Loucy (cell line): ENCODE data around the gene MX2.
A peak's percentile ranks its signal among the peaks of the same experiment; 100 is the strongest.
"Not testable (repeated sequence)": the region's sequence is repeated elsewhere in the genome, so short reads cannot be mapped to it uniquely, and the experiment has no call there.

Experiments
- H2AFZ ChIP-seq: fragments of 200-600 bp; sonication (generic); 2 replicates; pipeline ENCODE4 v1.6.0; 2016; ENCODE audit warnings: antibody characterized with exemption, mild to moderate bottlenecking, low read length, moderate library complexity
- H3F3A ChIP-seq: fragments of 200-600 bp; 2 replicates; pipeline ENCODE4 v1.6.0; 2016; ENCODE audit warnings: antibody characterized with exemption, low read depth, mild to moderate bottlenecking
- H3K27me3 ChIP-seq: fragments of 200-600 bp; sonication (generic); 2 replicates; pipeline ENCODE4 v1.6.1; 2014; ENCODE audit warnings: low read length, mild to moderate bottlenecking; ENCODE audit not compliant: insufficient read depth, poor library complexity, severe bottlenecking
- H3K36me3 ChIP-seq: fragments of 200-600 bp; sonication (generic); 2 replicates; pipeline ENCODE4 v1.6.1; 2016; ENCODE audit warnings: low read length; ENCODE audit not compliant: insufficient read depth
- H3K4me1 ChIP-seq: fragments of 200-600 bp; sonication (generic); 2 replicates; pipeline ENCODE4 v1.5.1; 2014; ENCODE audit warnings: low read length, mild to moderate bottlenecking; ENCODE audit not compliant: insufficient read depth, poor library complexity, severe bottlenecking
- H3K4me2 ChIP-seq: fragments of 200-600 bp; sonication (generic); 2 replicates; pipeline ENCODE4 v1.6.0; 2014; ENCODE audit warnings: antibody characterized with exemption, low read length, low read depth, mild to moderate bottlenecking; ENCODE audit not compliant: poor library complexity, severe bottlenecking
- H3K4me3 ChIP-seq: fragments of 200-600 bp; sonication (generic); 2 replicates; pipeline ENCODE4 v1.5.1; 2014; ENCODE audit warnings: low read length, mild to moderate bottlenecking, mixed read lengths; ENCODE audit not compliant: poor library complexity, severe bottlenecking
- H3K79me2 ChIP-seq: fragments of 200-600 bp; sonication (generic); 2 replicates; pipeline ENCODE4 v1.6.1; 2014; ENCODE audit warnings: low read length; ENCODE audit not compliant: insufficient read depth
- H3K9ac ChIP-seq: fragments of 200-600 bp; sonication (generic); 2 replicates; pipeline ENCODE4 v1.6.0; 2014; ENCODE audit warnings: mild to moderate bottlenecking, low read depth, low read length, moderate library complexity; ENCODE audit not compliant: poor library complexity, severe bottlenecking
- H3K9me2 ChIP-seq: fragments of 200-600 bp; sonication (generic); replicated peaks from 2 replicates; pipeline ENCODE4 v1.6.1; 2016; ENCODE audit warnings: low read depth, low read length, mixed read lengths
- H3K9me3 ChIP-seq: fragments of 200-600 bp; sonication (generic); 2 replicates; pipeline ENCODE4 v1.6.1; 2014; ENCODE audit warnings: mild to moderate bottlenecking, antibody characterized with exemption, low read length, low read depth; ENCODE audit not compliant: insufficient read depth
- H4K20me1 ChIP-seq: fragments of 200-600 bp; sonication (generic); 2 replicates; pipeline ENCODE4 v1.6.0; 2014; ENCODE audit warnings: antibody characterized with exemption, low read length, mild to moderate bottlenecking; ENCODE audit not compliant: insufficient read depth, poor library complexity, severe bottlenecking
- CTCF ChIP-seq: fragments of 200-600 bp; sonication (generic); conservative IDR thresholded peaks from 2 replicates; pipeline ENCODE4 v1.5.1; 2014; ENCODE audit warnings: mild to moderate bottlenecking, antibody characterized with exemption, low read length
- EZH2phosphoT487 ChIP-seq: fragments of 200-600 bp; IDR thresholded peaks from 2 replicates; pipeline ENCODE4 v1.6.1; 2018; ENCODE audit warnings: antibody characterized with exemption, mild to moderate bottlenecking, moderate library complexity, borderline replicate concordance

The MX2 gene

GRCh38 chr21:41418393-41418792, 56.6 kb downstream of the MX2 start:
- Histone ChIP-seq H3F3A (no peaks in the 10 kb centered on the region), H3K79me2 (no peaks in the 10 kb centered on the region), H3K27me3 (no peaks in the 10 kb centered on the region), H3K9me3 (peaks cover 4% of the 10 kb centered on the region; the same call in 1 of the 2 replicates), H3K4me3 (no peak overlapping the region), H3K36me3 (no peaks in the 10 kb centered on the region), H2AFZ (no peak overlapping the region), H3K4me1 (peaks cover 5% of the 10 kb centered on the region), H3K9me2 (no peaks in the 10 kb centered on the region), H4K20me1 (no peaks in the 10 kb centered on the region), H3K9ac (no peak overlapping the region), H3K4me2 (no peak overlapping the region)
- TF ChIP-seq EZH2phosphoT487 (no peak), CTCF (no peak)

GRCh38 chr21:41418956-41419680, 57.3 kb downstream of the MX2 start:
- no peaks in the 10 kb centered on the region for H3F3A ChIP-seq
- H3K9me3 ChIP-seq: peaks cover 4% of the 10 kb centered on the region; the same call in 1 of the 2 replicates
- H3K9ac ChIP-seq: no peak overlapping the region
- TF ChIP-seq CTCF (no peak), EZH2phosphoT487 (no peak)
- H3K4me1 ChIP-seq: peaks cover 5% of the 10 kb centered on the region
- no peak overlapping the region for H3K4me3 ChIP-seq
- H3K27me3 ChIP-seq: no peaks in the 10 kb centered on the region
- H2AFZ ChIP-seq: no peak overlapping the region
- no peaks in the 10 kb centered on the region for H3K9me2 ChIP-seq
- no peaks in the 10 kb centered on the region for H3K36me3 ChIP-seq
- H3K4me2 ChIP-seq: no peak overlapping the region
- H3K79me2 ChIP-seq: no peaks in the 10 kb centered on the region
- no peaks in the 10 kb centered on the region for H4K20me1 ChIP-seq

GRCh38 chr21:41419921-41420862, 58.4 kb downstream of the MX2 start:
- Histone ChIP-seq H3K79me2 (no peaks in the 10 kb centered on the region), H2AFZ (peak overlapping the region; percentile 90), H3K9me3 (peaks cover 4% of the 10 kb centered on the region; the same call in 1 of the 2 replicates), H3K4me3 (peak overlapping the region; percentile 89), H4K20me1 (no peaks in the 10 kb centered on the region), H3F3A (no peaks in the 10 kb centered on the region), H3K27me3 (no peaks in the 10 kb centered on the region), H3K4me2 (peak overlapping the region; percentile 80), H3K4me1 (peaks cover 5% of the 10 kb centered on the region), H3K9me2 (no peaks in the 10 kb centered on the region), H3K9ac (peak overlapping the region; percentile 81), H3K36me3 (no peaks in the 10 kb centered on the region)
- TF ChIP-seq EZH2phosphoT487: no peak
- TF ChIP-seq CTCF: no peak

GRCh38 chr21:41420998-41421397, 59.2 kb downstream of the MX2 start:
- not testable (repeated sequence) for H3K9me2 ChIP-seq, H3K79me2 ChIP-seq, H3K4me1 ChIP-seq, H3F3A ChIP-seq, H3K27me3 ChIP-seq, H2AFZ ChIP-seq, H3K9me3 ChIP-seq, H3K36me3 ChIP-seq, H4K20me1 ChIP-seq
- Histone ChIP-seq H3K4me2 (peak overlapping the region; percentile 80), H3K9ac (peak overlapping the region; percentile 81), H3K4me3 (peak overlapping the region; percentile 89)
